Thyroid gland (tissue), 4 donors: ENCODE results near the gene HIVEP1.

Experiments
- POLR2A ChIP-seq, 2 donors: fragments of 450-650 bp; IDR thresholded peaks; one replicate each; pipeline ENCODE4 v1.6.1; 2017; ENCODE audit warnings: antibody characterized with exemption in 2 of 2, mild to moderate bottlenecking in 2 of 2, moderate library complexity in 1 of 2
- TF ChIP-seq, protein P1 (sequence below), 6 experiments: fragments of 200-600 bp in 3 of 6; fragments of 450-650 bp in 3 of 6; sonication (generic) in 3 of 6; IDR thresholded peaks; one replicate each; pipeline ENCODE4 v1.5.1; 2016 to 2019; ENCODE audit warnings: antibody characterized with exemption in 6 of 6, mild to moderate bottlenecking in 2 of 6, inconsistent platforms in 1 of 6, moderate library complexity in 1 of 6

DNA sequence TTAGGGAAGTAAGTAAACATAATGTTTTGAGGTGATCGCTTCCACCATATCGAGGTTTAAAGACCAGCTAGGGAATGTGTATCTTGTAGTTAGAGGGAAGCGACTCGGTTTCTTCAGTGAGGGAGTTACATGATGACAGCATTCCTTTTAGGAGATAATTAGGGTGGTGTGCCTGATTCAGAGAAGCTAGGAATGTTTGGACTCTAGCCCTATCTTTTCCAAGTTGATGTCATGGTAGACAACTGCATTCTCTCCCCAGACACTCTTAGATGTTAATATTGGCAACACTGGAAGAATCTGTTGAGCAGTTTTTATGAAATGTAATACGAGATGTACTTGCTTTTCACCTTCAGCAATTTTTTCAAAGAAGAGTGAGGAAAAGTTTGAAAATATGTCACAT, 12.9 kb upstream of the HIVEP1 start:
- TF ChIP-seq POLR2A (IDR thresholded peaks at IDR 0.05): no peak
- TF ChIP-seq, protein P1, sequence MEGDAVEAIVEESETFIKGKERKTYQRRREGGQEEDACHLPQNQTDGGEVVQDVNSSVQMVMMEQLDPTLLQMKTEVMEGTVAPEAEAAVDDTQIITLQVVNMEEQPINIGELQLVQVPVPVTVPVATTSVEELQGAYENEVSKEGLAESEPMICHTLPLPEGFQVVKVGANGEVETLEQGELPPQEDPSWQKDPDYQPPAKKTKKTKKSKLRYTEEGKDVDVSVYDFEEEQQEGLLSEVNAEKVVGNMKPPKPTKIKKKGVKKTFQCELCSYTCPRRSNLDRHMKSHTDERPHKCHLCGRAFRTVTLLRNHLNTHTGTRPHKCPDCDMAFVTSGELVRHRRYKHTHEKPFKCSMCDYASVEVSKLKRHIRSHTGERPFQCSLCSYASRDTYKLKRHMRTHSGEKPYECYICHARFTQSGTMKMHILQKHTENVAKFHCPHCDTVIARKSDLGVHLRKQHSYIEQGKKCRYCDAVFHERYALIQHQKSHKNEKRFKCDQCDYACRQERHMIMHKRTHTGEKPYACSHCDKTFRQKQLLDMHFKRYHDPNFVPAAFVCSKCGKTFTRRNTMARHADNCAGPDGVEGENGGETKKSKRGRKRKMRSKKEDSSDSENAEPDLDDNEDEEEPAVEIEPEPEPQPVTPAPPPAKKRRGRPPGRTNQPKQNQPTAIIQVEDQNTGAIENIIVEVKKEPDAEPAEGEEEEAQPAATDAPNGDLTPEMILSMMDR (IDR thresholded peaks at IDR 0.05): no peak
